IMR-90 (cell line): ENCODE measurements around the gene PRKCE. TPM values are rescaled to one million over a fixed set of nuclear protein-coding genes. Genes with fewer than 3 reads are reported as not detected.

ENCODE experiments used
- ATAC-seq: fragments of 200-7000 bp; cut with Tn5 transposase; 2 replicates; pipeline ENCODE4 v1.9.1; 2020; ENCODE audit warnings: low read depth, mild to moderate bottlenecking, moderate library complexity
- BruUV-seq: library from RNA; stranded (reverse); fragments of 400-500 nt; replicated peaks from 2 replicates; lab custom pipeline; 2021; lab: Mats Ljungman, UMichigan
- CTCF ChIA-PET: fragments of 300-600 bp; formaldehyde crosslinking; extraction: SDS; loops from one replicate; lab custom pipeline; 2021; ENCODE audit warnings: antibody characterized with exemption; lab: Yijun Ruan, JAX
- POLR2A ChIA-PET: fragments of 300-600 bp; sonication (Branson Sonifier 250); formaldehyde crosslinking; loops from one replicate; lab custom pipeline; 2022; ENCODE audit warnings: antibody characterized with exemption; ENCODE audit not compliant: unreplicated experiment; lab: Charles Lee
- DNase-seq: peaks from one replicate; pipeline ENCODE4 v3.0.0; 2013
- H2AFZ ChIP-seq: replicated peaks from 2 replicates; pipeline ENCODE3; 2013; ENCODE audit warnings: low read length, mild to moderate bottlenecking; ENCODE audit not compliant: poor library complexity
- H2AK5ac ChIP-seq: 2 replicates; pipeline ENCODE4 v1.6.1; 2013; ENCODE audit warnings: low read depth, low read length, inconsistent platforms
- H2AK9ac ChIP-seq: replicated peaks from 2 replicates; pipeline ENCODE3; 2013; ENCODE audit warnings: mild to moderate bottlenecking, low read depth, low read length, moderate library complexity; ENCODE audit not compliant: poor library complexity
- H2BK120ac ChIP-seq: 2 replicates; pipeline ENCODE4 v1.6.1; 2013; ENCODE audit warnings: low read depth, low read length, inconsistent platforms
- H2BK15ac ChIP-seq: 3 replicates; pipeline ENCODE4 v1.6.1; 2013; ENCODE audit warnings: low read depth, low read length, inconsistent platforms
- H2BK20ac ChIP-seq: 2 replicates; pipeline ENCODE4 v1.6.1; 2013; ENCODE audit warnings: low read depth, mild to moderate bottlenecking, inconsistent platforms, low read length, moderate library complexity
- H2BK5ac ChIP-seq: 2 replicates; pipeline ENCODE4 v1.6.1; 2013; ENCODE audit warnings: mild to moderate bottlenecking, low read depth, low read length, inconsistent platforms; ENCODE audit not compliant: poor library complexity, severe bottlenecking
- H3K14ac ChIP-seq: replicated peaks from 2 replicates; pipeline ENCODE4 v1.6.1; 2013; ENCODE audit warnings: low read depth, low read length, inconsistent platforms
- H3K18ac ChIP-seq: 2 replicates; pipeline ENCODE4 v1.6.1; 2013; ENCODE audit warnings: low read depth, low read length, control low read depth
- H3K23ac ChIP-seq: 2 replicates; pipeline ENCODE4 v1.6.1; 2013; ENCODE audit warnings: low read depth, low read length, inconsistent platforms
- H3K27ac ChIP-seq: 2 replicates; pipeline ENCODE4 v1.5.1; 2013; ENCODE audit warnings: mild to moderate bottlenecking, control low read depth, low read length; ENCODE audit not compliant: insufficient read depth
- H3K27me3 ChIP-seq: 2 replicates; pipeline ENCODE4 v1.6.1; 2013; ENCODE audit warnings: low read length; ENCODE audit not compliant: control insufficient read depth, insufficient read depth
- H3K36me3 ChIP-seq: 2 replicates; pipeline ENCODE4 v1.6.1; 2013; ENCODE audit warnings: low read length, mixed read lengths; ENCODE audit not compliant: control insufficient read depth, insufficient read depth
- H3K4ac ChIP-seq: 2 replicates; pipeline ENCODE4 v1.6.1; 2013; ENCODE audit warnings: low read depth, low read length, inconsistent platforms
- H3K4me1 ChIP-seq: 2 replicates; pipeline ENCODE4 v1.6.1; 2013; ENCODE audit warnings: low read length, mixed read lengths; ENCODE audit not compliant: control insufficient read depth, insufficient read depth
- H3K4me2 ChIP-seq: 2 replicates; pipeline ENCODE4 v1.6.1; 2013; ENCODE audit warnings: low read depth, mild to moderate bottlenecking, control low read depth, low read length, moderate library complexity
- H3K4me3 ChIP-seq: 2 replicates; pipeline ENCODE4 v1.5.1; 2013; ENCODE audit warnings: low read depth, mild to moderate bottlenecking, control low read depth, low read length, moderate library complexity; ENCODE audit not compliant: insufficient read depth
- H3K56ac ChIP-seq: 2 replicates; pipeline ENCODE4 v1.6.1; 2013; ENCODE audit warnings: low read length, inconsistent platforms; ENCODE audit not compliant: insufficient read depth; ENCODE audit errors: extremely low read depth
- H3K79me1 ChIP-seq, 2 experiments: 2 replicates each; pipeline ENCODE4 v1.6.1; 2013; ENCODE audit warnings: low read length in 2 of 2, inconsistent platforms in 1 of 2, low read depth in 1 of 2
- H3K9ac ChIP-seq: 2 replicates; pipeline ENCODE4 v1.6.1; 2013; ENCODE audit warnings: low read depth, low read length, control low read depth
- H3K9me1 ChIP-seq: 2 replicates; pipeline ENCODE4 v1.6.1; 2013; ENCODE audit warnings: low read length, inconsistent platforms; ENCODE audit not compliant: insufficient read depth
- H3K9me3 ChIP-seq: 2 replicates; pipeline ENCODE4 v1.6.1; 2013; ENCODE audit warnings: low read length; ENCODE audit not compliant: control insufficient read depth, insufficient read depth
- H4K20me1 ChIP-seq: 2 replicates; pipeline ENCODE4 v1.6.1; 2013; ENCODE audit warnings: low read length, inconsistent platforms; ENCODE audit not compliant: insufficient read depth
- H4K5ac ChIP-seq: 2 replicates; pipeline ENCODE4 v1.6.1; 2013; ENCODE audit warnings: mild to moderate bottlenecking, low read depth, low read length, control low read depth
- H4K8ac ChIP-seq, 2 experiments: 2 replicates each; pipeline ENCODE4 v1.6.1; 2013; ENCODE audit warnings: low read depth in 2 of 2, low read length in 2 of 2, control low read depth in 1 of 2, inconsistent platforms in 1 of 2
- H4K91ac ChIP-seq: 2 replicates; pipeline ENCODE4 v1.6.1; 2013; ENCODE audit warnings: low read depth, low read length, inconsistent platforms; ENCODE audit not compliant: insufficient read depth
- BHLHE40 ChIP-seq: fragments of 150-350 bp; IDR thresholded peaks from 2 replicates; pipeline ENCODE4 v1.6.1; 2016; ENCODE audit warnings: mild to moderate bottlenecking, low read depth, low read length
- CEBPB ChIP-seq: IDR thresholded peaks from 2 replicates; pipeline ENCODE4 v1.6.1; 2012; ENCODE audit warnings: low read depth, low read length, improper control_type of control experiment
- CHD1 ChIP-seq: IDR thresholded peaks from 2 replicates; pipeline ENCODE4 v1.6.1; 2012; ENCODE audit warnings: low read depth, low read length, improper control_type of control experiment
- MAFK ChIP-seq: IDR thresholded peaks from 2 replicates; pipeline ENCODE4 v1.6.1; 2012; ENCODE audit warnings: low read depth, low read length, improper control_type of control experiment
- MAZ ChIP-seq: IDR thresholded peaks from 2 replicates; pipeline ENCODE4 v1.6.1; 2012; ENCODE audit warnings: low read depth, mild to moderate bottlenecking, low read length, improper control_type of control experiment, moderate library complexity, borderline replicate concordance
- NFE2L2 ChIP-seq: fragments of 150-350 bp; IDR thresholded peaks from 2 replicates; pipeline ENCODE4 v1.6.1; 2016; ENCODE audit warnings: low read depth, mild to moderate bottlenecking, low read length
- POLR2A ChIP-seq: IDR thresholded peaks from 2 replicates; pipeline ENCODE4 v1.6.1; 2012; ENCODE audit warnings: mild to moderate bottlenecking, low read depth, low read length
- RAD21 ChIP-seq: IDR thresholded peaks from 2 replicates; pipeline ENCODE4 v1.6.1; 2012; ENCODE audit warnings: low read length, improper control_type of control experiment
- RCOR1 ChIP-seq: IDR thresholded peaks from 2 replicates; pipeline ENCODE4 v1.6.1; 2012; ENCODE audit warnings: mild to moderate bottlenecking, low read length, improper control_type of control experiment; ENCODE audit not compliant: insufficient replicate concordance
- SMC3 ChIP-seq: fragments of 150-350 bp; IDR thresholded peaks from 2 replicates; pipeline ENCODE4 v1.6.1; 2016; ENCODE audit warnings: low read depth, mild to moderate bottlenecking, antibody characterized with exemption, low read length, moderate library complexity
- WGBS, 2 experiments: methylation state at CpG; one replicate each; pipeline versions ENCODE4 v1.1.5 to v1.1.7; 2013; ENCODE audit warnings: missing lambda C conversion rate in 2 of 2; ENCODE audit not compliant: insufficient read length in 1 of 2; ENCODE audit errors: extremely low coverage in 2 of 2; 5-methylcytosine and 5-hydroxymethylcytosine counted together
- dilution Hi-C: fragments of 300-500 bp; cut with HindIII; formaldehyde crosslinking; loops from one replicate; pipeline ENCODE4 v1.14.3; 2018; ENCODE audit warnings: low sequenced_read_pairs; ENCODE audit not compliant: unreplicated experiment
- in situ Hi-C: fragments of 300-500 bp; cut with MboI; formaldehyde crosslinking; loops from 3 replicates; pipeline ENCODE4 v1.14.3; 2019; ENCODE audit warnings: low sequenced_read_pairs, inconsistent platforms, mixed read lengths
- intact Hi-C: fragments of 100-400 bp; cut with micrococcal nuclease; formaldehyde crosslinking; loops from 2 replicates; pipeline ENCODE4 v1.10.0; 2022
- polyA plus RNA-seq, 3 experiments: library from polyadenylated mRNA; depleted of rRNA; stranded (reverse); fragments of >200 nt; gene quantifications; 2 replicates each; pipeline ENCODE4 v1.2.3, GENCODE V29; 2012; ENCODE audit warnings: low replicate concordance in 1 of 3
- total RNA-seq: library from RNA; depleted of rRNA; stranded (reverse); fragments of >200 nt; gene quantifications from 2 replicates; pipeline ENCODE4 v1.2.3, GENCODE V29; 2012
- TF ChIP-seq, protein P1 (sequence below): conservative IDR thresholded peaks from 2 replicates; pipeline ENCODE4 v1.5.1; 2012; ENCODE audit warnings: mild to moderate bottlenecking, low read depth, low read length, improper control_type of control experiment
- TF ChIP-seq, protein P2 (sequence below): fragments of 150-350 bp; IDR thresholded peaks from 2 replicates; pipeline ENCODE4 v1.6.1; 2017; ENCODE audit warnings: mild to moderate bottlenecking, antibody characterized with exemption, low read length, low read depth

PRKCE gene
- total and polyA plus RNA-seq, 2 of the 4 experiments (the other 2 are of a cell fraction) = 8.1 to 32.4 TPM

DNA sequence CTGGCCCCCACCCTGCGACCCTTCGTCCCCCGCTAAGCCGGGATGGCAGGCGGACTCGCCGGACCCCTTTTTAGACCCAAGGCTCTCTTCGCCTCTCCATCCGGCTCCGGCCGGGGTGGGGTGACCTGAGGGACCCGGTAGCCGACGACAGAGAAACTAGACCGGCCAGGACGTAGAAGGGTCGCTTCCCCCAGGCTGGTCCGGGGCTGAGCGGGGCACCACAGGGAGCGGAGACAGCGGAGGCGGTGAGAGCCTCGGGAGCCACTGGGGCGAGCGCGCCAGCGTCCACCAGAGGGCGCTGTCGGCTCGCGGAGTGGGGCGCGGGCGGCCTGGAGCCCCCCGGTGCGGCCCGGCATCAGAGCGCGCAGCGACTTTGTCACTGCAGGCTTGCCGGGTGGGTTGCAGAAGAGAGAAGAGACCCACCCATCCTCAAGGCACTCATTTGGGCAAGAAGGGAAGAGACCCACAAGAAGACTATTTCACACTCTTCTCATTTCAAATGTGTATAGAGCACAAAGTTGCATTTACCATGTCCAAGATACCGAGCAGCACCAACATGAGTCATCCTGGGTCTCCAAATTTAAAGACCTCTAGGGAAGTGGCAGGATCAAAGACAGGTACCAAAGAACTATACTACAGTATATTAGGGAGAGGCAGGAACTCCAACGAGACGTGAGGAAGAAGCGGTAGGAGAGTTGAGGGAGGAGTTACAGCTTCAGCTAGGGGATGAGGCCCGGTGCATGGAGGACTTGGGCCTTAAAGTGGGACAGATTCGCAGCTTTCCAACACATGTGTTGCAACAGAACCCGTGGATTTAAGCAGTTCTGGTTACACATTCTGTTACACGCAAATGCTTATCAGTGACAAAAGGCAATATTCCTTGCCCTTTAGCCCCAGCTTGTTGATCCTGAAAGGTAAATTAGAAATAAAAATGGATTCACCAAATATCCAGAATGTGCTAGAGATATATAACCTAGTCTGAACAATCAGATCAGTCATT lies 7.6 kb upstream of the PRKCE start:
- peak overlapping the region; percentile 50; the same call in 1 of the 2 replicates for H3K27ac ChIP-seq
- no peak overlapping the region for H2AK5ac ChIP-seq
- H3K4me3 ChIP-seq = peak overlapping the region; percentile 67
- ATAC-seq (peak; percentile 99), DNase-seq (peak; percentile 31)
- H2AK9ac ChIP-seq = peak overlapping the region; percentile 84
- H3K23ac ChIP-seq = peak overlapping the region; percentile 44; the same call in 1 of the 2 replicates
- H3K4me2 ChIP-seq = peak overlapping the region; percentile 91
- peak overlapping the region; percentile 63; the same call in 2 of the 3 replicates for H2BK15ac ChIP-seq
- CTCF ChIA-PET = interaction anchor here (0.6 to 1.0 kb wide), 3 partner anchors 117 to 292 kb away, joined by 3 read pairs; no protein-coding TSS in a partner anchor
- peaks cover 2% of the 10 kb centered on the region; the same call in 1 of the 2 replicates for H3K4me1 ChIP-seq
- 0% methylated on average over 9 of the region's 49 CpGs; no CpG with 5 or more reads in 1 of the 2 experiments for WGBS, 2 experiments
- peak overlapping the region; percentile 52; the same call in 1 of the 2 replicates for H2BK20ac ChIP-seq
- no peak overlapping the region for H3K56ac ChIP-seq
- no TSS peak for BruUV-seq
- dilution Hi-C loops = loop anchor here (25.0 kb wide), 1 partner anchor 293 kb away; no protein-coding TSS in a partner anchor
- H3K4ac ChIP-seq = 0 out of 2 replicates have a peak overlapping the region, but pooled peaks have one; percentile 50
- H3K9me1 ChIP-seq = no peaks in the 10 kb centered on the region
- H3K79me1 ChIP-seq = no peaks in the 10 kb centered on the region; a peak in 1 of 4 replicates
- H4K5ac ChIP-seq = no peak overlapping the region; the same call in 1 of the 2 replicates
- no peak overlapping the region for H4K91ac ChIP-seq
- peaks cover 34% of the 10 kb centered on the region for H3K27me3 ChIP-seq
- POLR2A ChIA-PET = no interaction called here
- peak overlapping the region in 1 of 2 experiments; percentile 63; a peak in 1 of 4 replicates for H4K8ac ChIP-seq
- H2AFZ ChIP-seq = peak overlapping the region; percentile 94
- peak overlapping the region; percentile 63; the same call in 1 of the 2 replicates for H3K18ac ChIP-seq
- peak overlapping the region; percentile 79 for H3K14ac ChIP-seq
- no peak overlapping the region for H2BK5ac ChIP-seq
- H3K9me3 ChIP-seq = no peaks in the 10 kb centered on the region
- intact Hi-C loops = loop anchor here (1.0 to 2.0 kb wide), 4 partner anchors 134 to 817 kb away; no protein-coding TSS in a partner anchor
- in situ Hi-C loops = loop anchor here (25.0 kb wide), 1 partner anchor 668 kb away; no protein-coding TSS in a partner anchor
- H3K36me3 ChIP-seq = no peaks in the 10 kb centered on the region
- no peaks in the 10 kb centered on the region for H4K20me1 ChIP-seq
- peak overlapping the region; percentile 84 for H3K9ac ChIP-seq
- H2BK120ac ChIP-seq = peak overlapping the region; percentile 86
- 0 out of 2 replicates have a peak, but pooled peaks have one; percentile 42 for TF ChIP-seq POLR2A
- peak; percentile 98 for TF ChIP-seq SMC3
- no peak for TF ChIP-seq BHLHE40
- TF ChIP-seq CHD1 = no peak
- peak; percentile 99 for TF ChIP-seq RAD21
- TF ChIP-seq NFE2L2 = no peak
- no peak for TF ChIP-seq CEBPB
- TF ChIP-seq MAZ = peak; percentile 44; the same call in 1 of the 2 replicates
- TF ChIP-seq MAFK = no peak
- no peak for TF ChIP-seq RCOR1
- TF ChIP-seq, protein P1, sequence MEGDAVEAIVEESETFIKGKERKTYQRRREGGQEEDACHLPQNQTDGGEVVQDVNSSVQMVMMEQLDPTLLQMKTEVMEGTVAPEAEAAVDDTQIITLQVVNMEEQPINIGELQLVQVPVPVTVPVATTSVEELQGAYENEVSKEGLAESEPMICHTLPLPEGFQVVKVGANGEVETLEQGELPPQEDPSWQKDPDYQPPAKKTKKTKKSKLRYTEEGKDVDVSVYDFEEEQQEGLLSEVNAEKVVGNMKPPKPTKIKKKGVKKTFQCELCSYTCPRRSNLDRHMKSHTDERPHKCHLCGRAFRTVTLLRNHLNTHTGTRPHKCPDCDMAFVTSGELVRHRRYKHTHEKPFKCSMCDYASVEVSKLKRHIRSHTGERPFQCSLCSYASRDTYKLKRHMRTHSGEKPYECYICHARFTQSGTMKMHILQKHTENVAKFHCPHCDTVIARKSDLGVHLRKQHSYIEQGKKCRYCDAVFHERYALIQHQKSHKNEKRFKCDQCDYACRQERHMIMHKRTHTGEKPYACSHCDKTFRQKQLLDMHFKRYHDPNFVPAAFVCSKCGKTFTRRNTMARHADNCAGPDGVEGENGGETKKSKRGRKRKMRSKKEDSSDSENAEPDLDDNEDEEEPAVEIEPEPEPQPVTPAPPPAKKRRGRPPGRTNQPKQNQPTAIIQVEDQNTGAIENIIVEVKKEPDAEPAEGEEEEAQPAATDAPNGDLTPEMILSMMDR = peak; percentile 97
- TF ChIP-seq, protein P2, sequence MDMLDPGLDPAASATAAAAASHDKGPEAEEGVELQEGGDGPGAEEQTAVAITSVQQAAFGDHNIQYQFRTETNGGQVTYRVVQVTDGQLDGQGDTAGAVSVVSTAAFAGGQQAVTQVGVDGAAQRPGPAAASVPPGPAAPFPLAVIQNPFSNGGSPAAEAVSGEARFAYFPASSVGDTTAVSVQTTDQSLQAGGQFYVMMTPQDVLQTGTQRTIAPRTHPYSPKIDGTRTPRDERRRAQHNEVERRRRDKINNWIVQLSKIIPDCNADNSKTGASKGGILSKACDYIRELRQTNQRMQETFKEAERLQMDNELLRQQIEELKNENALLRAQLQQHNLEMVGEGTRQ = no peak
